Hepatocyte (in vitro differentiated cells): ENCODE data around the gene MACF1. TPM values are rescaled to one million over a fixed set of nuclear protein-coding genes. Genes with fewer than 3 reads are reported as not detected.

Experiments
- DNase-seq: peaks from one replicate; pipeline ENCODE4 v3.0.0-alpha.2; 2016; ENCODE audit warnings: low spot score
- H2AFZ ChIP-seq: fragments of 200-600 bp; sonication (generic); 2 replicates; pipeline ENCODE4 v1.6.0; 2016; ENCODE audit warnings: antibody characterized with exemption, mild to moderate bottlenecking
- H3K27ac ChIP-seq: fragments of 200-600 bp; sonication (generic); 2 replicates; pipeline ENCODE4 v1.5.1; 2016; ENCODE audit warnings: mild to moderate bottlenecking
- H3K27me3 ChIP-seq: fragments of 200-600 bp; sonication (generic); 2 replicates; pipeline ENCODE4 v1.6.1; 2016
- H3K36me3 ChIP-seq: fragments of 200-600 bp; sonication (generic); replicated peaks from 2 replicates; pipeline ENCODE4 v1.5.1; 2016; ENCODE audit warnings: low read depth; ENCODE audit not compliant: insufficient read depth
- H3K4me1 ChIP-seq: fragments of 200-600 bp; sonication (generic); 2 replicates; pipeline ENCODE4 v1.5.1; 2016; ENCODE audit warnings: mild to moderate bottlenecking, moderate library complexity; ENCODE audit not compliant: insufficient read depth
- H3K4me2 ChIP-seq: fragments of 200-600 bp; sonication (generic); 2 replicates; pipeline ENCODE4 v1.6.0; 2016
- H3K4me3 ChIP-seq: fragments of 200-600 bp; sonication (generic); 2 replicates; pipeline ENCODE4 v1.5.1; 2016; ENCODE audit warnings: mild to moderate bottlenecking
- H3K79me2 ChIP-seq: fragments of 200-600 bp; sonication (generic); 2 replicates; pipeline ENCODE4 v1.6.0; 2017; ENCODE audit warnings: mild to moderate bottlenecking
- H3K9me2 ChIP-seq: fragments of 200-600 bp; sonication (generic); replicated peaks from 2 replicates; pipeline ENCODE4 v1.6.0; 2017; ENCODE audit warnings: mild to moderate bottlenecking; ENCODE audit not compliant: insufficient read depth
- H3K9me3 ChIP-seq: fragments of 200-600 bp; sonication (generic); 2 replicates; pipeline ENCODE4 v1.5.1; 2016; ENCODE audit warnings: low read depth, mild to moderate bottlenecking
- H4K20me1 ChIP-seq: fragments of 200-600 bp; sonication (generic); 2 replicates; pipeline ENCODE4 v1.6.0; 2016; ENCODE audit warnings: mild to moderate bottlenecking; ENCODE audit not compliant: insufficient read depth, poor library complexity, severe bottlenecking
- CTCF ChIP-seq: fragments of 200-600 bp; sonication (generic); IDR thresholded peaks from 2 replicates; pipeline ENCODE4 v1.5.1; 2016; ENCODE audit warnings: antibody characterized with exemption, mild to moderate bottlenecking; ENCODE audit not compliant: poor library complexity
- EZH2 ChIP-seq: fragments of 200-600 bp; sonication (generic); IDR thresholded peaks from 2 replicates; pipeline ENCODE4 v1.6.1; 2016; ENCODE audit warnings: antibody characterized with exemption, mild to moderate bottlenecking, borderline replicate concordance
- EZH2phosphoT487 ChIP-seq: fragments of 200-600 bp; sonication (generic); IDR thresholded peaks from one replicate; pipeline ENCODE4 v1.6.1; 2018; ENCODE audit warnings: antibody characterized with exemption, mild to moderate bottlenecking, low read depth, moderate library complexity; ENCODE audit not compliant: unreplicated experiment, severe bottlenecking
- WGBS: methylation state at CpG from one replicate; pipeline ENCODE4 v1.1.6; 2016; ENCODE audit warnings: low lambda C conversion rate; ENCODE audit errors: missing lambda C conversion rate; 5-methylcytosine and 5-hydroxymethylcytosine counted together
- polyA plus RNA-seq: library from polyadenylated mRNA; unstranded; fragments of >200 nt; fragmentation: Nextera tagmentation; extraction: Ambion mirVana; gene quantifications from 2 replicates; pipeline ENCODE4 v1.2.1, GENCODE V29; 2016
- total RNA-seq: library from RNA; depleted of rRNA; stranded (reverse); fragments of >200 nt; gene quantifications from 2 replicates; pipeline ENCODE4 v1.2.3, GENCODE V29; 2014

MACF1 gene
- total and polyA plus RNA-seq, 2 experiments from 2014 or later = 47.1 to 136 TPM

GRCh38 chr1:39243302-39243701 is 38.8 kb downstream of the MACF1 start:
- Histone ChIP-seq H3K79me2 (peaks cover 47% of the 10 kb centered on the region), H4K20me1 (peaks cover 5% of the 10 kb centered on the region), H3K4me2 (no peak overlapping the region), H3K27me3 (no peaks in the 10 kb centered on the region), H3K9me3 (no peaks in the 10 kb centered on the region), H3K27ac (no peak overlapping the region), H2AFZ (no peak overlapping the region), H3K4me1 (no peaks in the 10 kb centered on the region), H3K36me3 (no peaks in the 10 kb centered on the region), H3K4me3 (no peak overlapping the region), H3K9me2 (no peaks in the 10 kb centered on the region)
- TF ChIP-seq EZH2 (no peak), EZH2phosphoT487 (no peak), CTCF (no peak)
- DNase-seq = no peak
- 81% methylated on average over 2 of the region's 2 CpGs for whole genome bisulfite sequencing

- TF ChIP-seq CTCF (no peak), EZH2 (no peak), EZH2phosphoT487 (no peak)
- Histone ChIP-seq H3K27me3 (no peaks in the 10 kb centered on the region), H3K4me1 (no peaks in the 10 kb centered on the region), H3K27ac (no peak overlapping the region), H2AFZ (no peak overlapping the region), H3K4me2 (no peak overlapping the region), H4K20me1 (no peaks in the 10 kb centered on the region), H3K4me3 (no peak overlapping the region), H3K36me3 (no peaks in the 10 kb centered on the region), H3K79me2 (peaks cover 29% of the 10 kb centered on the region), H3K9me3 (no peaks in the 10 kb centered on the region), H3K9me2 (no peaks in the 10 kb centered on the region)
- DNase-seq = no peak
- 97% methylated on average over 2 of the region's 2 CpGs for WGBS
Measured at GRCh38 chr1:39250460-39251240, 46.2 kb downstream of the MACF1 start.

GRCh38 chr1:39255222-39255621 is 50.7 kb downstream of the MACF1 start:
- Histone ChIP-seq H3K4me3 (no peak overlapping the region), H3K27ac (no peak overlapping the region), H3K9me3 (no peaks in the 10 kb centered on the region), H4K20me1 (no peaks in the 10 kb centered on the region), H2AFZ (no peak overlapping the region), H3K36me3 (no peaks in the 10 kb centered on the region), H3K27me3 (no peaks in the 10 kb centered on the region), H3K4me2 (no peak overlapping the region), H3K4me1 (no peaks in the 10 kb centered on the region), H3K79me2 (peaks cover 12% of the 10 kb centered on the region), H3K9me2 (no peaks in the 10 kb centered on the region)
- no peak for DNase-seq
- whole genome bisulfite sequencing = 69% methylated on average over 1 of the region's 1 CpG
- no peak for TF ChIP-seq EZH2
- no peak for TF ChIP-seq EZH2phosphoT487
- no peak for TF ChIP-seq CTCF
